GM10248 (cell line): ENCODE data around the gene ZEB2.

ENCODE experiments used
- CTCF ChIA-PET: fragments of 300-600 bp; sonication (Branson Sonifier 250); formaldehyde crosslinking; extraction: SDS; loops from one replicate; lab custom pipeline; 2021; ENCODE audit warnings: antibody characterized with exemption; lab: Yijun Ruan, JAX
- POLR2A ChIA-PET: fragments of 350-650 bp; sonication (Branson Sonifier 250); formaldehyde crosslinking; extraction: SDS; loops from one replicate; lab custom pipeline; 2020; ENCODE audit warnings: antibody characterized with exemption; lab: Yijun Ruan, JAX
- DNase-seq: peaks from one replicate; pipeline ENCODE4 v3.0.0; 2012; ENCODE audit errors: extremely low spot score
- CTCF ChIP-seq: IDR thresholded peaks from 2 replicates; pipeline ENCODE4 v1.5.1; 2012; ENCODE audit warnings: mild to moderate bottlenecking, low read depth; ENCODE audit errors: extremely low read depth, missing control alignments, control extremely low read depth

The ZEB2 gene

GRCh38 chr2:144421606-144422510 lies 98.1 kb downstream of the ZEB2 start:
- CTCF ChIA-PET = interaction anchor here (1.4 kb wide), 1 partner anchor 8 kb away, joined by 7 read pairs; no protein-coding TSS in a partner anchor
- no peak for DNase-seq
- POLR2A ChIA-PET = no interaction called here
- no peak for TF ChIP-seq CTCF

GRCh38 chr2:144419218-144419617 lies 100.7 kb downstream of the ZEB2 start:
- TF ChIP-seq CTCF = no peak
- POLR2A ChIA-PET = no interaction called here
- CTCF ChIA-PET = no interaction called here
- DNase-seq = no peak

- ChIA-PET CTCF (no interaction called here), POLR2A (no interaction called here)
- DNase-seq = no peak
- no peak for TF ChIP-seq CTCF
These were observed 104.5 kb downstream of the ZEB2 start for GRCh38 chr2:144415386-144415785.

GRCh38 chr2:144414324-144414845 lies 105.5 kb downstream of the ZEB2 start:
- TF ChIP-seq CTCF = no peak
- peak; percentile 11 for DNase-seq
- POLR2A ChIA-PET = no interaction called here
- CTCF ChIA-PET = interaction anchor here (1.0 to 1.5 kb wide), 6 partner anchors 11 to 94 kb away, joined by 3 to 5 read pairs (median 4); no protein-coding TSS in a partner anchor

GRCh38 chr2:144412709-144413108 lies 107.2 kb downstream of the ZEB2 start:
- no peak for DNase-seq
- POLR2A ChIA-PET = no interaction called here
- CTCF ChIA-PET = interaction anchor here (1.3 to 1.6 kb wide), 5 partner anchors 17 to 64 kb away, joined by 3 to 5 read pairs (median 4); no protein-coding TSS in a partner anchor
- TF ChIP-seq CTCF = no peak

GRCh38 chr2:144411473-144411872 lies 108.4 kb downstream of the ZEB2 start:
- POLR2A ChIA-PET = no interaction called here
- no peak for TF ChIP-seq CTCF
- DNase-seq = no peak
- CTCF ChIA-PET = interaction anchor here (1.6 kb wide), 1 partner anchor 17 kb away, joined by 4 read pairs; no protein-coding TSS in a partner anchor
